WERI-Rb-1 (cell line): ENCODE data around the gene GPRASP1.

Source experiments
- DNase-seq: peaks from one replicate; pipeline ENCODE4 v3.0.0-alpha.2; 2020
- H3K27ac ChIP-seq: fragments of 250-450 bp; sonication (Bioruptor Pico); 2 replicates; pipeline ENCODE4 v1.5.1; 2020; ENCODE audit warnings: mild to moderate bottlenecking, moderate library complexity
- H3K27me3 ChIP-seq: fragments of 250-450 bp; sonication (Bioruptor Pico); 2 replicates; pipeline ENCODE4 v1.5.1; 2021; ENCODE audit warnings: mild to moderate bottlenecking, low read depth, moderate library complexity; ENCODE audit not compliant: insufficient read depth, severe bottlenecking
- H3K36me3 ChIP-seq: fragments of 250-450 bp; sonication (Bioruptor Pico); 2 replicates; pipeline ENCODE4 v1.5.1; 2020; ENCODE audit warnings: mild to moderate bottlenecking, moderate library complexity
- H3K4me3 ChIP-seq: 2 replicates; pipeline ENCODE4 v1.5.1; 2011; ENCODE audit warnings: low read depth, mild to moderate bottlenecking, control low read depth, low read length
- H3K9me3 ChIP-seq: fragments of 250-450 bp; sonication (Bioruptor Pico); 2 replicates; pipeline ENCODE4 v1.5.1; 2021; ENCODE audit warnings: mild to moderate bottlenecking, moderate library complexity; ENCODE audit not compliant: severe bottlenecking
- TF ChIP-seq, protein P1 (sequence below): IDR thresholded peaks from 2 replicates; pipeline ENCODE4 v1.5.1; 2011; ENCODE audit warnings: low read depth, mild to moderate bottlenecking, control low read depth, inconsistent platforms, low read length

GPRASP1 gene

GRCh38 chrX:102651242-102652011 is at the start of gene GPRASP1:
Gene GPRASP1 (plus strand): TSS chrX:102651483. CDS start chrX:102653914, 2,431 bp downstream.
- DNase-seq = peak; percentile 67
- Histone ChIP-seq H3K27ac (peak within 1 kb of the TSS; percentile 33; the same call in 1 of the 2 replicates), H3K4me3 (peak within 1 kb of the TSS; percentile 46), H3K27me3 (peaks cover 4% of the 10 kb centered on the region), H3K9me3 (no peaks in the 10 kb centered on the region), H3K36me3 (no peaks in the 10 kb centered on the region)
- TF ChIP-seq, protein P1, sequence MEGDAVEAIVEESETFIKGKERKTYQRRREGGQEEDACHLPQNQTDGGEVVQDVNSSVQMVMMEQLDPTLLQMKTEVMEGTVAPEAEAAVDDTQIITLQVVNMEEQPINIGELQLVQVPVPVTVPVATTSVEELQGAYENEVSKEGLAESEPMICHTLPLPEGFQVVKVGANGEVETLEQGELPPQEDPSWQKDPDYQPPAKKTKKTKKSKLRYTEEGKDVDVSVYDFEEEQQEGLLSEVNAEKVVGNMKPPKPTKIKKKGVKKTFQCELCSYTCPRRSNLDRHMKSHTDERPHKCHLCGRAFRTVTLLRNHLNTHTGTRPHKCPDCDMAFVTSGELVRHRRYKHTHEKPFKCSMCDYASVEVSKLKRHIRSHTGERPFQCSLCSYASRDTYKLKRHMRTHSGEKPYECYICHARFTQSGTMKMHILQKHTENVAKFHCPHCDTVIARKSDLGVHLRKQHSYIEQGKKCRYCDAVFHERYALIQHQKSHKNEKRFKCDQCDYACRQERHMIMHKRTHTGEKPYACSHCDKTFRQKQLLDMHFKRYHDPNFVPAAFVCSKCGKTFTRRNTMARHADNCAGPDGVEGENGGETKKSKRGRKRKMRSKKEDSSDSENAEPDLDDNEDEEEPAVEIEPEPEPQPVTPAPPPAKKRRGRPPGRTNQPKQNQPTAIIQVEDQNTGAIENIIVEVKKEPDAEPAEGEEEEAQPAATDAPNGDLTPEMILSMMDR = no peak

- Histone ChIP-seq H3K36me3 (no peaks in the 10 kb centered on the region), H3K27ac (no peak overlapping the region), H3K4me3 (no peak overlapping the region), H3K9me3 (no peaks in the 10 kb centered on the region), H3K27me3 (peaks cover 2% of the 10 kb centered on the region)
- TF ChIP-seq, protein P1 = no peak
- DNase-seq = no peak
Measured at GRCh38 chrX:102604327-102604726, 47.0 kb upstream of the GPRASP1 start.

- no peaks in the 10 kb centered on the region for H3K36me3 ChIP-seq
- TF ChIP-seq, protein P1 = no peak
- no peak for DNase-seq
- no peak overlapping the region for H3K27ac ChIP-seq
- no peak overlapping the region for H3K4me3 ChIP-seq
- peaks cover 2% of the 10 kb centered on the region for H3K27me3 ChIP-seq
- no peaks in the 10 kb centered on the region for H3K9me3 ChIP-seq
Measured at GRCh38 chrX:102606115-102606514, 45.2 kb upstream of the GPRASP1 start.

DNA sequence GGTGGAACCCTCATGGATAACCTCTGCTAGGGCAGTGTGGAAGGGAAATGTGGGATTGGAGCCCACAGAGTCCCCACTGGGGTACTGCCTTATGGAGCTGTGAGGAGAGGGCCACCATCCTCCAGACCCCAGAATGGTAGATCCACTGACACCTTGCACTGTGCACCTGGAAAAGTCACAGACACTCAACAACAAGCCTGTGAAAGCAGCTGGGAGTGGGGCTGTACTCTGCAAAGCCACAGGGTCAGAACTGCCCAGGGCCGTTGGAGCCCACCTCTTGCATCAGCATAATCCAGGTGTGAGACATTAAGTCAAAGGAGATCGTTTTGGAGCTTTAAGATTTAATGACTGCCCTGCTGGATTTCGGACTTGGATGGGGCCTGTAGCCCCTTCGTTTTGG is 40.4 kb upstream of the GPRASP1 start:
- no peak overlapping the region for H3K27ac ChIP-seq
- peaks cover 2% of the 10 kb centered on the region for H3K27me3 ChIP-seq
- DNase-seq = no peak
- no peaks in the 10 kb centered on the region for H3K9me3 ChIP-seq
- TF ChIP-seq, protein P1 = no peak
- H3K4me3 ChIP-seq = no peak overlapping the region
- H3K36me3 ChIP-seq = no peaks in the 10 kb centered on the region

DNA sequence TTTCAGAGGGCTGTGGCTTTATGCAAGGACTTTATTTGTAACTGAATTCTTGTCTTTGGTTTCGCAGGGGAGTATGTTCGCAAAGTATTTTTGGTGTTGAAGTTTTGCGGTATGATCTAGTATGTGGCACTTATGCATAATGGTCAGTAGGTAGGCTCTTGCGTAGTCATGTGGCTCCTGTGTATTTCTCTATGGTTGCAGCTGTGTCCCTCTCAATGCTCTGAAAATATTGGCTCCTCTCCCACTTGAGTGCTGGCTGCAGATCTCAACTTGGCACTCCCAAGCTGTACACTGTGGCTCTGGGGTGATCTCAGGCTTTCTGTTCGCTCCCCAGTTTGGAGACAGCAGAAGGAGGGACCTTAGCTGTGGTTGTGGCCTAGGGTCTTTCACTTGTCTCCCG is 27.2 kb upstream of the GPRASP1 start:
- Histone ChIP-seq H3K36me3 (no peaks in the 10 kb centered on the region), H3K27ac (no peak overlapping the region), H3K27me3 (peaks cover 3% of the 10 kb centered on the region), H3K9me3 (no peaks in the 10 kb centered on the region), H3K4me3 (no peak overlapping the region)
- DNase-seq = no peak
- TF ChIP-seq, protein P1 = no peak
